CD4-positive, alpha-beta T cell treated with Interleukin-6 for 4 hours (primary cell): Measurements from ENCODE around the gene SLC1A7.
A peak's percentile ranks its signal among the peaks of the same experiment; 100 is the strongest.
"Not testable (repeated sequence)": the region's sequence is repeated elsewhere in the genome, so short reads cannot be mapped to it uniquely, and the experiment has no call there.

Experiments used
- DNase-seq: peaks from one replicate; pipeline ENCODE4 v3.0.0-alpha.2; 2020; ENCODE audit warnings: mixed read lengths

The SLC1A7 gene

DNA sequence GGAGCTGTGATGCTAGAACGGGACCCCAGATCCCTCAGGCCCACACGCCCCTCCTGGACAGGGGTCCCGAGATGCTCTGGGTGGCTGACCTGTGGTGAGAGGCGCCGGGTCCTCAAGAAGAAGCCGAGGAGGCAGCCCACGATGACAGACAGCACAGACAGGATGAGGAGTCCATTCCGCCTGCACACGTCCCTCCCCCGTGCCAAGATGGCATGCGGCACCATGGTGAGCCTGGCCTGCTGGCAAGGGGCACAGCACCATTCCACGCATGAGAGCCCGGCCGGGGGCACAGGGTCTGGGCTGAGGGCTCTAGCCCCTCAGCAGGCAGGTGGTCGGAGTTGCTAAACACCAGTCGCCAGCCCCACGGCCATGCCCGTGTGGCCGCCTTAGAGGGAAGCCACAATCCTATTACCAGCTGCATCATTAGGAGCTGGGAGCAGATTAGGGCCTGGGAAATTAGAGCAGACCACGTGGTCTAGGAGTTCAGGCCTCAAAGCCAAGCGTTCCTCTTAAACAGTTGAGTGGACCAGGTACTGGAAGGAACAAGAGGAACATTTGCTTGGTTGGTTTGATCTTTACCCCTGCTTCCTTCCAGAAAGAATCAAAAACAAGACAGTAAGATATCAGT lies at the start of gene SLC1A7:
Gene SLC1A7 (minus strand): TSS at position 413 of the 628 bp plus-strand sequence. CDS start 189 bp downstream, at position 224.
- DNase-seq: no peak

DNA sequence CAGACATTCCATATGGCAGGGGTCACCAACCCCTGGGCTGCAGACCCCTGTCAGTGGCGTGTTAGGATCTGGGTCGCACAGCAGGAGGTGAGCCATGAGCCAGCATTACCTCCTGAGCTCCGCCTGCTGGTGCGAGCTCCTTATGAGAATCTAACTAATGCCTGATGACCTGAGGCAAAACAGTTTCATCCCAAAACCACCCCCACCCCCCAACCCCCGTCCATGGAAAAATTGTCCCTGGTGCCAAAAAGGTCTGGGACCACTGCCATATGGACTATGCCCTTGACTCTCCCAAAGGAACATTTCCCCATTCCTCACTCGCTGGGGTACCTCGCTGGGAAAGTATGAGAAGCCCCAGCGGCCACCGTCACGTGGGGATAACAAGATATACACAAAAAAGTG lies 47.8 kb upstream of the SLC1A7 start:
- no peak for DNase-seq

DNA sequence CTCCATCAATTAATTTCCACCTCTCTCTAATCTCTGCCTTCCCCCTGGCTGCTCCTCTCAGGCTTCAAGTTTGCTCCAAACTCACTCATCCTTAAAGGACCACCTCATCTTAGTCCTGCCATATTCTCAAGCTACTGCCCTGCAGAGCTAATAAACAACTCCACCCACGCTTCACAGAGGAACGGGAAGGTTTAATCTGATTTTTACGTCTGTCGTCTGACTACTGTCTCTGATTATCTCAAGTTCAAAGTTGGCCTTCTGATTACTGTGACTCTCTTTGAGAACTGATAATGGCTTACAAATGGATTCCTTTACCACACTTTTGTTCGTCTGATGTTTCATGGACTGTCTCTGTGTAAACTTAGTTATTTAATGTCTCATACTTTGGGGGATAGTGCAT lies 46.6 kb upstream of the SLC1A7 start:
- DNase-seq: no peak

DNA sequence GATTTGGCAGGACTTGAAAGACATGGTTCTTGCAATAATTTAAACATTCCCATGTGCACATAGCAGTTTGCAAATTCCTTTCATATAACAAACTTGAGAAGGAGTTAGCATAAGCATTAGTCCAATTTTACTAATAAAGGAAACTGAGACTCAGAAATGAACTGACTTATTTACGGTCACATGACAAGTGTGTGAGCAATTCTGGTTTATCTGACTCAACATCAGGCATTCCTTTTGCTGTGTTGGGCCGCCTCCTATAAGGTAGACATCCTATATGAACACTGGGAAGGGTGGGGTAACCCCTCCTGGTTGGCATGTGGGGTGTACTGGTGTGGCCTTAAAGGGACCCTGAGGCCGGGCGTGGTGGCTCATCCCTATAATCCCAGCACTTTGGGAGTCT lies 45.7 kb upstream of the SLC1A7 start:
- no peak for DNase-seq

DNA sequence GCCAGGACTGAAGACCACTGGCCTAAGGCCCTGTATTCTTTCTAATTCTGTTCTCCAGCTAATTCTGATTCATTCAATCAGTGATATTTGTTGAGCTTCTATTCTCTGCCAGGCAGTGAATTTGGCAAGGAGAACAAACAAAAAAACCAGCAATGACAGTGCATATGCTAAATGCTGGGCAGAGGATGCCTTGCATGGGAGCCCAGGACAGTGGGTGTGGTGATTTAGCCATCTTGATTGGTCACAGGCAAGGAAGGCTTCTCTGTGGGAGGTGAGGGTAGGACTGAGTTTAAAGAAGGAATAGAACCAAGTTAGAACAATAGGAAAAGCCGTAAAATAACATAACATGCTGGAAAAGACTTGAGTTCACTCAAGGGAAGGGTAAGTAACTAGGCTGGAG lies 45.0 kb upstream of the SLC1A7 start:
- DNase-seq: no peak

DNA sequence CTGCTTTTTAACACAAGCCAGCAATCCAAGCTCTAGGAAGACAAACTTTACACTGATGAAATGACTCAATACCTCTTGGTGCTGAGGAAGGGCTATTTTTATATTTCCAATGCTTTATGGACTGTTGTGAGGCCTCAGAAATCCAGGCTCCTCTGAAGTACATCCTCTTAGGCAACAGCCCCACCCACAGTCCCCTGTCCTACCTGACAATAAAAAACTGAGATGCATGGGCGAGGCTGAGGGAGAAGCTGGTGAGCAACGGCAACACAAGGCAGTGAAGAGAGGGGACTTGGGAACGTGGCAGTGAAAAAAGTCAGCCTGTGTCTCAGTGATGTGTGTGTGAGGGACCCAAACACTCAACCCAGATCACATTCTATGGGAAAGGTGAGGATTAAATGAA lies 44.1 kb upstream of the SLC1A7 start:
- DNase-seq: no peak

DNA sequence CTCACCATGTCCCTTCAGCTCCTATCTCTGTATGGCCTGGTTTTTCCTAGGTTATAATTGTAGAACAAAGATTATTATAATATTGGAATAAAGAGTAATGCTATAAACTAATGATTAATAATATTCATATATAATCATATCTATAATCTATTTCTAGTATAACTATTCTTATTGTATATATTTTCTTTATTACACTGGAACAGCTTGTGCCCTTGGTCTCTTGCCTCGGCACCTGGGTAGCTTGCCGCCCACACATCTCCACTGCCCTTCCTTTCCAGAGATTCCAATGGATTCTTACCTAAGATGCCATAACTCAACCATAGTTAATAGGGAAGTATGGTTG lies 43.5 kb upstream of the SLC1A7 start:
- not testable (repeated sequence) for DNase-seq

DNA sequence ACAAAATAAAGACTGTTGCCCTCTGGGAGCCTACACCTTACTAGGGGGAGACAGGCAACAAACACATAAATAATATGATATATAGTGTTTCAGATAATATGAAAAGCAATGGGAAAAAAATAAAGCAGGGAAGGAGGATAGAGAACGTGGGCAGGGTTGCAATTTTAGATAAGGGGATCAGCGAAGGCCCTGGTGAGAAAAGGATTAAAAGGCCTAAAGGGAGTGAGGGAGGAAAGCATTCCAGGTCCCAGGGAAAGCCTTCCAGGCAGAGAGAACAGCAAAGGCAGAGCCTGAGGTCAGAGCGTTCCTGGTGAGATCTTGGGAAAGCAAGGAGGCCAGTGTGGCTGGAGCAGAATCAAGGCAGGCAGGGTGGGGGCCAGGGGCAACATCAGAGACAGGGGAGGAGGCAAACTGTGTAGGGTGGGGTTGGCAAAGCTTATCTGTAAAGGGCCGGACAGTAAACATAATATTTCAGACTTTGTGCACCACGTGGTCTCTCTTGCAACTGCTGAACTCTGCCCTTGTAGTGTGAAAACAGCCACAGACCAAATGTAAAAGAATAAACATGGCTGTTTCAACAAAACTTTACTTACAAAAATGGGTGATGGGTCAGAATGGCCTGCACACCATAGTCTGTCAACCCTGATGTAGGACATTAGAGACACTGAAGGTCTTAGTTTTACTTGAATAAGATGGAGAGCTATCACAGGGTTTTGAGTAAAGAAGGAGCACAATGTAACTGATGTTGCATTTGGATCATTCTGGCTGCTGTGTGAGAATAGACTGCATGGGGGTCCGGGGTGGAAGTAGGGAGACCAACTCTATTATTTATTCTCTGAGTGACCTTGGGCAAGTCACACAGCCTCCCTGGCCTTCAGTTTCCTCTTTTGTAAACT lies 40.9 kb upstream of the SLC1A7 start:
- DNase-seq: no peak

DNA sequence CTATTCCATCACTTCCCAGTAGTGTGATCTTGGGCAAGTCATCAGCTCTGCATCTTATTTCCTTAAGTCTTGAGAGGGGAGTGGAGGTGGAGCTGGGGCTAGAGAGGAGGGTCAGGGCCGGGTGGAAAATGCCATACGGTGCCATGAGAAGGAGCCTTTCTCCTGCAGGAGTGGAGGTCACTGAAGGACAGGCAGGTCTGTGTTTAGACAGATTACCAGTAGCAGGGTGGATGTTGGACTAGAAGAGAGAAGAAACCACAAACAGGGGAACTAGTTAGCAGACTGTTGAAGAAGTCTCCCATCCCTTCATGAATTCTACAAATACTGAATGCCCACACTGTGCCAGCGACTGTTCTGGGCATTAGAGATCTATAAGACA lies 40.3 kb upstream of the SLC1A7 start:
- no peak for DNase-seq

DNA sequence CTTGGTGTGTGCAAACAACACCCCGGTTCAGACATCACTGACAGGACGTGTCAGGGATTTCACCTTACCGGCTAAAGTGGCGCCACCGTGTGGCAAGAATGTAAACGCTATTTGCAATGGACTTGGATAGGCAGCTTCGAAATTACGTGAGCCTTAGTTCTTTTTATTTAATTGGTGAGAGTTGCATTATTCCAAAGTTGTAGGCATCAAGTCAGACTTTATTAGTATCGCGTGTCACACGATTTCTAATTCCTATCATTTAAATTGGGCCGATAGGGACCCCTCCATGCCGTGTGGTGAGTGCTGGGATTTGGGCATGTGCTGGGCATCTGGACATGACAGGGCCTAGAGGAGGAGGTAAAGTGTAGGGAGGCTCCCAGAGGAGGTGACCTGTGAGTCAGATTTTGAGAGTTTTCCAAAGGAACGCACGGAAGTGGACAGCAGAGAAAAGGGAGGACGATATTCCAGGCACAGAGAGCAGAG lies 39.7 kb upstream of the SLC1A7 start:
- peak; percentile 82 for DNase-seq

DNA sequence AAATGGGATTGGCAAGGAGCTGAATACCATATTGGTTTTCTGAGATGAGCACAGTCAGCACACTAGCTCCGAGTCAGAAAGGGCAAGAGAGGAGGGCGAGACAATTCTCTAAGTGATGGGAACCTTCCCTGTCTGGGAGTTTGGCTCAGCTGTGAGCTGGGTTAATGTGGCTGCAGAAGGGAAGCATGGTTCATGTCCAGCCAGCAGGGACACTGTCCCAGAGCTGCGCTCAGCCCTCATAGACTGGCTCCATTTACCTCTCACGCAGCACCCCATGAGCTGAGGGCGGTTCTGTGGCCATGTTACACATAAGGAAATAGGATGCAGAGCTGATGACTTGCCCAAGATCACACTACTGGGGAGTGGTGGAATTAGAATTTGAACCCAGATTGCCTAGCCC lies 38.5 kb upstream of the SLC1A7 start:
- DNase-seq: no peak

DNA sequence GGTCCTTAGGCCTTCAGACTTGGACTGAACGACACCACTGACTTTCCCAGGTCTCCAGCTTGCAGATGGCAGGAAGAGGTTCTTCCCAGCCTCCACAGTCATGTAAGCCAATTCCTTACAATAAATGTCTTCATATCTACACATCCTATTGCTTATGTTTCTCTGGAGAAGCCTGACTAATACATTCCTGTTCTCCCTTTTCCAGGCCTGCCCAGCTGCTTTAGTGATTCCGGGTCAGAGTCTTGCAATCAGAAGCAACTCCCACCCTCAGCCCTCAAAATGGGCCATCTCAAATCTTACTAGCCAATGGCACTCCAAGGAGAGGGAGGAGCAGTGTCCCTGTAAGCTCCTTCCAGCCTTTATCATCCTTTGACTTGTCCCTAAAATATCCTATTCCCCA lies 37.8 kb upstream of the SLC1A7 start:
- no peak for DNase-seq

DNA sequence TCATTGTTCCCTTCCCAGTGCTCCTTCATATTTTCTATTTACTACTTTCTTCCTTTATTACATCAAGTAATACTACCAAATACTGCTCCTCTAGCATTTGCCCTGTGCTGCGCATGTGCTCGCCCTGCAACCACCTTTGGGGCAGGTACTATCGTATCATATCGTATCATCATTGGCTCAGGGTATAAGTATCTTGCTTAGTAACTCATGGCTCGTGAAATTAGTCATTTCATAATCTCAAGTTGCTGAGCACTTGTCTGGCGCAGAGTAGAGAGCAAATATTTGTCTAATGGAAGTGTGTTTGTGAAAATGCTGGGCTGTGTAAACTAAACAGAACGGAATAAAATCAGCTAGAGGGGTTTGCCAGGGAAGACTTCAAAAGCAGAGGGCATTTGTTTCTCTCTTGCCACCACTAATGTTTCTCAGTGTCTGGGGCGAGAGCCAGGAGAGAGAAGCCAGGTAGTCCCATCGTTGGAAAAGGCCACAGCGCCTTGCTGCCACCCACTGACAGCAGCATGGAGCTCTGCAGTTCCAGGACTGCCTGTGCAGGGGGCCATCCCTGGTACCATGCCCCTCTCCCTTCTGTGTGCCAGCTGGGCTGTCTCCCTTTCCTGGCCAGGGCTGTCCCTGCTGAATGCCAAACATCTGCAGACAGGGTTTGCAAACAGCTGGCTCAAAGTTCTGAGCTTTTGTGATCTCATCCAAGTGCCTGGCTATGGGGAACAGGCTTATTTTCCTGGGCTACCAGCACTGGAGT lies 34.2 kb upstream of the SLC1A7 start:
- DNase-seq: no peak

DNA sequence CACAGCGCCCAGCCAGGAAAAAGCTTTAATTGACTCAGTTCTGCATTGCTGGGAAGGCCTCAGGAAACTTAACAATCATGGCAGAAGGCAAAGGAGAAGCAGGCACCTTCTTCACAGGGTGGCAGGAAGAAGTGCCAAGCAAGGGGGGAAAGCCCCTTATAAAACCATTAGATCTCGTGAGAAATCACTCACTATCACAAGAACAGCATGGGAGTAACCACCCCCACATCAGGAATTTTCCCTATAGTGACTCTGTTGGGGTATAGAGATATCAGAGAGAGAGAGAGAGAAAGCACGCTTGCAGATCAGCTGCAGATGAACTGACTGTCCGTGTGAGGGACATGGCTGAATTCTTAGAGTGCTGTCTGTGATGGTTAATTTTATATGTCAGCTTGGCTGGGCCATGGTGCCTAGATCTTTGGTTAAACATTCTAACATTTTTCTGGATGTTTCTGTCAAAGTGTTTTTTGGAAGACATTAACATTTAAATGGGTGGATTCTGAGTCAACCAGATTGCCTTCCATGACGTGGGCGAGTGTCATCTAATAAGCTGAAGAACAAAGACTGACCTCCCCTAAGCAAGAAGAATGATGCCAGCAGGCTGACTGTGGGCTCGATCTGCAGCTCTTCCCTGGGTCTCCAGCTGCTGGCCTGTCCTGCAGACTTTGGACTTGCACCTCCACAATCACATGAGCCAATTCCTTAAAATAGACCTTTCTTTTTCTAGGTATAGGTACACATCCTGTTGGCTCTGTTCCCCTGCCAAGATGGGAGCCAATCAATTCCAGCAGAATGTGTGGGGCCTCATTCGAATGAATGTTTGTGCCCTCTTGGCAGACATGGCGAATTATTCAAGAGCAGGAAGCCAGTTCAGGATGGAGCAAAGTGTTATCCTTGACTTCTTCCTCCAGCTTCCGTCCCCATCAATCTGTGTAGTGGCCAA lies 32.8 kb upstream of the SLC1A7 start:
- DNase-seq: no peak

DNA sequence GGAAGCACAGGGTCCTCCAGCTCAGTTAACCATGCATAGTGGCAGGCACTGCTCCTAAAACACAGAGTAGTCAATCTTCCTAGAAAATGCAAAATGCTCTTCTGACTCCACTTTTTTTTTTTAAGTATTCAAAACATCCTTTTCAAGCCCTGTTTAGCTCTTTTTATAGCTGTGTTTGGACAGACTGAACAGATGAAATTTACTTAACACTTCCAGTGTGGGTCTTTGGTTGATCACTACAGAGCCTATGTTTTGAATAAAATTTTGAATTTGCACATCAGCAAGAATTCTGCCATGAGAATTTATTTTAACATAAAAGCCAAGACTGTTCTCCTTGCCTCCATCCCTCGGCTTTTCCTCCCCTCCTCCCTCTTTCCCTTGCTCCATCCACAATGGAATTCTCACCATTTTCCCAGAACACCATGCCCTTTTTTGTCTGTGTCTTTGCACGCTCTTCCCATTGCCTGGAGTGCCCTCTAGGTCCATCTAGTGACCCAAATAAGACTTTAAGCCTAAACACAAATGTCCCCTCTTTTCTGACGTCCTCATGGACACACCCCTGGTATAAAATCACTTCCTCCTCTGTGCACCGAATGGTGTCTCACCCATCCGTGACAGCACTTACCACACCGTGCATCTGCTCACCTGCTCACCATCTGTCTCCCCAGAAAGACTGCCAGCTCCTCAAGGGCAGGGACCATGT lies 30.1 kb upstream of the SLC1A7 start:
- DNase-seq: no peak

DNA sequence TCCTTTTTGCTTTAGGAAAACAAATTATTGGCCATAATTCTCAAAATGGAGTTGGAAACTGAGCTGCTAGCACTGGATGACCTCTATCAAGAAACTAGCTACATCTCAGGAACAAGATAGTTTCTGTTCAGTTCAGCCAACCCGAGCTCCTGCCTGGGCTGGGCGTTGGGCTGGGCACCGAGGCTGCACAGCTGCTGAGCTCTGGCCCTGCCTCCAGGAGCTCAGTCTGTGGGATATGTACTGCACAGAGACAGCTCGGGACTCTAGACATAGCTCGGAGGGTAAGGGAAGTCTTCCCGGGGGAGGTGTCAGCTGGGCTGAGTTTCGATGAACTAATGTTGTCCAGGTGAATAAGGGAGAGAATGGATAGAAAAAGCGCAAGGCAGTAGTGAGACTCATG lies 24.5 kb upstream of the SLC1A7 start:
- no peak for DNase-seq

DNA sequence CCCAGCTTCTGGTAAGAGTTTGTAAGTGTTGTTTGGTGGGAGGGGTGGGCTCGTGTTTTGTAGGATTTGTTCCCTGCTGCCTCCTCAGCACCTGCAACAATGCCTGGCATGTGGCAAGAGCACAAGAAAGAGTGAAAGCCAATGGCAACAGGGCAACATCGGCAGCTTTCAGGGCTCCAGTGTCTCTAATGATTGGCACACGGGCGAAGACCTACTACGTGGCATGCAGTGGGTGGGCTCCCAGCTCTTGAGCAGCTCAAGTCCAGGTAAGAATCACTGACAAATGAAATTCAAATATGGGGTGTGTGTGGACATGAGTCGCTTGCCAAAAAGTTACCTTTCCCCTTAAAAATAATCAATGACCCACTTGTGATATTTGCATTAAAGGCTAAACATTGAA lies 23.9 kb upstream of the SLC1A7 start:
- DNase-seq: no peak

DNA sequence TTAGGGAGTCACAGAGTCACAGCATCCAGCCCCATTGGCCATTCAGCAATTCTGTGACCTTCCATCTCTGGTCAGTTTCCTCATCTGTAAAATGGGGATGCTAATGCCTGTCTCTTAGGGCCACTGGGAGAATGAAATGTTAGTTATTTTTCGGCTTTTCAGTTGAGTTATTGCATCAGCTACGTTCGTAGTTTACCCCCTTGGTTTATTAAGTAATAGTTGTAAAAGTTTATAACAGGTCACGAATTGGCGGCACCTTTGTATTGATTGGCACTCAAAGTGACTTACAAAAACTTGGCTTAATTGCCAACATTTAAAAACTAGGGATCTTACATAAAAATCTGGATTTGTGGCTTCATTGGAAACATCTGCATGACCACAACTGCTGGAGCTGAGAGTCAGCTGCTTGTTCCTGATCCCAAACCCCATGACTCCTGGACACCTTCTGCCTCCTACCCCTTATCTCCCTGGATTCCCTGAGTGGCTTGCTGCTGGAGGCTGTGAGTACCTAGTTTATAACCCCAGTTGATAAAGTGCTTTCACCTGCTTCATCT lies 23.0 kb upstream of the SLC1A7 start:
- DNase-seq: no peak

DNA sequence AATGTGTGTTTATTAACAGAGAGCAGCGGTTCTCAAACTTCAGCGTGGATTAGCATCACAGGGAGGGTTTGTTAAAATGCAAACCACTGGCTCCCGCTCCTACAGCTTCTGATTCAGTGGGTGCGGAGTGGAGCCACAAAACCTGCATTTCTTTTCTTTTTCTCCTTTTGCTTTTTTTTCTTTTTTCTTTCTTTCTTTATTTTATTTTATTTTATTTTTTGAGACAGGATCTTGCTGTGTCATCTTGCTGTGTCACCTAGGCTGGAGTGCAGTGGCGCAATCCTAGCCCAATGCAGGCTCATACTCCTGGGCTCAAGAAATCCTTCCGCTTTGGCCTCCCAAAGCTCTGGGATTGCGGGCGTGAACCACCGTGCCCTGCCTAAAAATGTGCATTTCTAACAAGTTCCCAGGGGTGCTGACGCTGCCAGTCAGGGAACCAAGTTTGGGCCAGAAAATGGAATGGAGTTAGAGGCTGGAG lies 20.9 kb upstream of the SLC1A7 start:
- no peak for DNase-seq

DNA sequence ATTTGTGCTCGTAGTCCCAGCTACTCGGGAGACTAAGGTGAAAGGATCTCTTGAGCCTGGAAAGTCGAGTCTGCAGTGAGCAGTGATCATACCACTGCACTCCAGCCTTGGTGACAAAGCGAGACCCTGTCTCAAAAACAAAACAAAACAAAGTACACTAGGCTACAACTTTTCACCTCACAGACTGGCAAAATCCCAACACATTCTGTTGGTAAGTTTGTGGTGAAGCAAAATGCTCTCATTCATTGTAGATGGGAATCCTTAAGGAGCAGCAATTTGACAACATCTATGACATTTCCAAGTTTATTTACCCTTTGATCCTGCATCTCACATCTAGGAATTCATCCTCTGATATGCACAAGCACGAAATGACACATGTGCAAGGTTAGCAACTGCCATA lies 20.2 kb upstream of the SLC1A7 start:
- no peak for DNase-seq

DNA sequence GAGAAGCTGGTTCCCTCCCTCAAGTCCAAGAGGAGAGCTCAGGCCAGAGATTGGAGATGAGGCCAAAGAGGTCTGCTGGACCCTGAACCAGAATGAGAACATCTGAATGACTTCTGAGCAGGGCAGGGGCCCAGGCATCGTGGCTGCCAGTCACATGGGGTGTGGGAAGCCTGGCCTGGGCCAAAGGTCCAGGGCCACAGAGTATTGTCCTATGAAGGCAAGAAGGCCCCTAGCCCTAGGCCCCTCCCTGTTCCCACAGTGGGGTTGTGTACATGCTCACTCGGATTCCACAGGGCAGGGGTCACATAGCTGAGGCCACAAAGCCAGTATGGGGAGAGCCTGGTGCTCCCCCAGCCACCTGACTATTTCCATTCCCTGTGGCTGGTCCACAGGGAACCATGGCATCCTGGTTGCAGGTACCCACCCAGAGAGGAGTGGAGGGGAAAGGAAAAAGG lies 18.5 kb upstream of the SLC1A7 start:
- no peak for DNase-seq
